IMR-90 (cell line): Measurements from ENCODE around the gene SETD3. TPM values are rescaled to one million over a fixed set of nuclear protein-coding genes. Genes with fewer than 3 reads are reported as not detected.

ENCODE experiments used
- ATAC-seq: fragments of 200-7000 bp; cut with Tn5 transposase; 2 replicates; pipeline ENCODE4 v1.9.1; 2020; ENCODE audit warnings: low read depth, mild to moderate bottlenecking, moderate library complexity
- BruUV-seq: library from RNA; stranded (reverse); fragments of 400-500 nt; replicated peaks from 2 replicates; lab custom pipeline; 2021; lab: Mats Ljungman, UMichigan
- CTCF ChIA-PET: fragments of 300-600 bp; formaldehyde crosslinking; extraction: SDS; loops from one replicate; lab custom pipeline; 2021; ENCODE audit warnings: antibody characterized with exemption; lab: Yijun Ruan, JAX
- POLR2A ChIA-PET: fragments of 300-600 bp; sonication (Branson Sonifier 250); formaldehyde crosslinking; loops from one replicate; lab custom pipeline; 2022; ENCODE audit warnings: antibody characterized with exemption; ENCODE audit not compliant: unreplicated experiment; lab: Charles Lee
- DNase-seq: peaks from one replicate; pipeline ENCODE4 v3.0.0; 2013
- H2AFZ ChIP-seq: replicated peaks from 2 replicates; pipeline ENCODE3; 2013; ENCODE audit warnings: low read length, mild to moderate bottlenecking; ENCODE audit not compliant: poor library complexity
- H2AK5ac ChIP-seq: 2 replicates; pipeline ENCODE4 v1.6.1; 2013; ENCODE audit warnings: low read depth, low read length, inconsistent platforms
- H2AK9ac ChIP-seq: replicated peaks from 2 replicates; pipeline ENCODE3; 2013; ENCODE audit warnings: mild to moderate bottlenecking, low read depth, low read length, moderate library complexity; ENCODE audit not compliant: poor library complexity
- H2BK120ac ChIP-seq: 2 replicates; pipeline ENCODE4 v1.6.1; 2013; ENCODE audit warnings: low read depth, low read length, inconsistent platforms
- H2BK15ac ChIP-seq: 3 replicates; pipeline ENCODE4 v1.6.1; 2013; ENCODE audit warnings: low read depth, low read length, inconsistent platforms
- H2BK20ac ChIP-seq: 2 replicates; pipeline ENCODE4 v1.6.1; 2013; ENCODE audit warnings: low read depth, mild to moderate bottlenecking, inconsistent platforms, low read length, moderate library complexity
- H2BK5ac ChIP-seq: 2 replicates; pipeline ENCODE4 v1.6.1; 2013; ENCODE audit warnings: mild to moderate bottlenecking, low read depth, low read length, inconsistent platforms; ENCODE audit not compliant: poor library complexity, severe bottlenecking
- H3K14ac ChIP-seq: replicated peaks from 2 replicates; pipeline ENCODE4 v1.6.1; 2013; ENCODE audit warnings: low read depth, low read length, inconsistent platforms
- H3K18ac ChIP-seq: 2 replicates; pipeline ENCODE4 v1.6.1; 2013; ENCODE audit warnings: low read depth, low read length, control low read depth
- H3K23ac ChIP-seq: 2 replicates; pipeline ENCODE4 v1.6.1; 2013; ENCODE audit warnings: low read depth, low read length, inconsistent platforms
- H3K27ac ChIP-seq: 2 replicates; pipeline ENCODE4 v1.5.1; 2013; ENCODE audit warnings: mild to moderate bottlenecking, control low read depth, low read length; ENCODE audit not compliant: insufficient read depth
- H3K27me3 ChIP-seq: 2 replicates; pipeline ENCODE4 v1.6.1; 2013; ENCODE audit warnings: low read length; ENCODE audit not compliant: control insufficient read depth, insufficient read depth
- H3K36me3 ChIP-seq: 2 replicates; pipeline ENCODE4 v1.6.1; 2013; ENCODE audit warnings: low read length, mixed read lengths; ENCODE audit not compliant: control insufficient read depth, insufficient read depth
- H3K4ac ChIP-seq: 2 replicates; pipeline ENCODE4 v1.6.1; 2013; ENCODE audit warnings: low read depth, low read length, inconsistent platforms
- H3K4me1 ChIP-seq: 2 replicates; pipeline ENCODE4 v1.6.1; 2013; ENCODE audit warnings: low read length, mixed read lengths; ENCODE audit not compliant: control insufficient read depth, insufficient read depth
- H3K4me2 ChIP-seq: 2 replicates; pipeline ENCODE4 v1.6.1; 2013; ENCODE audit warnings: low read depth, mild to moderate bottlenecking, control low read depth, low read length, moderate library complexity
- H3K4me3 ChIP-seq: 2 replicates; pipeline ENCODE4 v1.5.1; 2013; ENCODE audit warnings: low read depth, mild to moderate bottlenecking, control low read depth, low read length, moderate library complexity; ENCODE audit not compliant: insufficient read depth
- H3K56ac ChIP-seq: 2 replicates; pipeline ENCODE4 v1.6.1; 2013; ENCODE audit warnings: low read length, inconsistent platforms; ENCODE audit not compliant: insufficient read depth; ENCODE audit errors: extremely low read depth
- H3K79me1 ChIP-seq, 2 experiments: 2 replicates each; pipeline ENCODE4 v1.6.1; 2013; ENCODE audit warnings: low read length in 2 of 2, inconsistent platforms in 1 of 2, low read depth in 1 of 2
- H3K9ac ChIP-seq: 2 replicates; pipeline ENCODE4 v1.6.1; 2013; ENCODE audit warnings: low read depth, low read length, control low read depth
- H3K9me1 ChIP-seq: 2 replicates; pipeline ENCODE4 v1.6.1; 2013; ENCODE audit warnings: low read length, inconsistent platforms; ENCODE audit not compliant: insufficient read depth
- H3K9me3 ChIP-seq: 2 replicates; pipeline ENCODE4 v1.6.1; 2013; ENCODE audit warnings: low read length; ENCODE audit not compliant: control insufficient read depth, insufficient read depth
- H4K20me1 ChIP-seq: 2 replicates; pipeline ENCODE4 v1.6.1; 2013; ENCODE audit warnings: low read length, inconsistent platforms; ENCODE audit not compliant: insufficient read depth
- H4K5ac ChIP-seq: 2 replicates; pipeline ENCODE4 v1.6.1; 2013; ENCODE audit warnings: mild to moderate bottlenecking, low read depth, low read length, control low read depth
- H4K8ac ChIP-seq, 2 experiments: 2 replicates each; pipeline ENCODE4 v1.6.1; 2013; ENCODE audit warnings: low read depth in 2 of 2, low read length in 2 of 2, control low read depth in 1 of 2, inconsistent platforms in 1 of 2
- H4K91ac ChIP-seq: 2 replicates; pipeline ENCODE4 v1.6.1; 2013; ENCODE audit warnings: low read depth, low read length, inconsistent platforms; ENCODE audit not compliant: insufficient read depth
- CHD1 ChIP-seq: IDR thresholded peaks from 2 replicates; pipeline ENCODE4 v1.6.1; 2012; ENCODE audit warnings: low read depth, low read length, improper control_type of control experiment
- ELK1 ChIP-seq: fragments of 150-350 bp; IDR thresholded peaks from 2 replicates; pipeline ENCODE4 v1.6.1; 2016; ENCODE audit warnings: low read depth, mild to moderate bottlenecking, low read length, moderate library complexity, borderline replicate concordance
- MAFK ChIP-seq: IDR thresholded peaks from 2 replicates; pipeline ENCODE4 v1.6.1; 2012; ENCODE audit warnings: low read depth, low read length, improper control_type of control experiment
- NFE2L2 ChIP-seq: fragments of 150-350 bp; IDR thresholded peaks from 2 replicates; pipeline ENCODE4 v1.6.1; 2016; ENCODE audit warnings: low read depth, mild to moderate bottlenecking, low read length
- WGBS, 2 experiments: methylation state at CpG; one replicate each; pipeline versions ENCODE4 v1.1.5 to v1.1.7; 2013; ENCODE audit warnings: missing lambda C conversion rate in 2 of 2; ENCODE audit not compliant: insufficient read length in 1 of 2; ENCODE audit errors: extremely low coverage in 2 of 2; 5-methylcytosine and 5-hydroxymethylcytosine counted together
- dilution Hi-C: fragments of 300-500 bp; cut with HindIII; formaldehyde crosslinking; loops from one replicate; pipeline ENCODE4 v1.14.3; 2018; ENCODE audit warnings: low sequenced_read_pairs; ENCODE audit not compliant: unreplicated experiment
- in situ Hi-C: fragments of 300-500 bp; cut with MboI; formaldehyde crosslinking; loops from 3 replicates; pipeline ENCODE4 v1.14.3; 2019; ENCODE audit warnings: low sequenced_read_pairs, inconsistent platforms, mixed read lengths
- intact Hi-C: fragments of 100-400 bp; cut with micrococcal nuclease; formaldehyde crosslinking; loops from 2 replicates; pipeline ENCODE4 v1.10.0; 2022
- polyA plus RNA-seq, 3 experiments: library from polyadenylated mRNA; depleted of rRNA; stranded (reverse); fragments of >200 nt; gene quantifications; 2 replicates each; pipeline ENCODE4 v1.2.3, GENCODE V29; 2012; ENCODE audit warnings: low replicate concordance in 1 of 3
- total RNA-seq: library from RNA; depleted of rRNA; stranded (reverse); fragments of >200 nt; gene quantifications from 2 replicates; pipeline ENCODE4 v1.2.3, GENCODE V29; 2012

Gene SETD3
- total and polyA plus RNA-seq, 2 of the 4 experiments (the other 2 are of a cell fraction) = 18.8 to 31.9 TPM

GRCh38 chr14:99384450-99385417 is 95.9 kb downstream of the SETD3 start:
- dilution Hi-C loops = no loop called here
- H3K9me1 ChIP-seq = 0 out of 2 replicates have a peak, but pooled peaks cover 5% of the 10 kb centered on the region

More at GRCh38 chr14:99384450-99385417, 95.9 kb downstream of the SETD3 start:
- Histone ChIP-seq H3K4ac (no peak overlapping the region), H3K56ac (no peak overlapping the region), H3K9me3 (no peaks in the 10 kb centered on the region; the same call in 1 of the 2 replicates), H4K20me1 (no peaks in the 10 kb centered on the region), H2BK5ac (no peak overlapping the region), H2BK120ac (no peak overlapping the region), H4K5ac (no peak overlapping the region), H3K4me2 (no peak overlapping the region), H3K4me3 (no peak overlapping the region), H2AFZ (no peak overlapping the region), H3K23ac (no peak overlapping the region), H4K91ac (no peak overlapping the region), H3K18ac (no peak overlapping the region), H3K4me1 (peaks cover 2% of the 10 kb centered on the region; the same call in 1 of the 2 replicates), H2BK15ac (no peak overlapping the region), H3K14ac (no peak overlapping the region), H2BK20ac (no peak overlapping the region), H3K9ac (no peak overlapping the region), H3K36me3 (no peaks in the 10 kb centered on the region), H3K27me3 (peaks cover 17% of the 10 kb centered on the region), H3K27ac (no peak overlapping the region), H3K79me1 (no peaks in the 10 kb centered on the region), H2AK9ac (no peak overlapping the region), H2AK5ac (no peak overlapping the region), H4K8ac (no peak overlapping the region)
- TF ChIP-seq CHD1 (no peak), ELK1 (no peak), NFE2L2 (no peak), MAFK (no peak)
- in situ Hi-C loops = no loop called here
- intact Hi-C loops = no loop called here
- 64% methylated on average over 8 of the region's 20 CpGs; no CpG with 5 or more reads in 1 of the 2 experiments for WGBS, 2 experiments
- POLR2A ChIA-PET = no interaction called here
- ATAC-seq (no peak), DNase-seq (no peak)
- no TSS peak for BruUV-seq
- CTCF ChIA-PET = no interaction called here
